Measurements from ENCODE around the gene ACAD11.

GRCh38 chr3:132550579-132551305 is 108.9 kb downstream of the ACAD11 start:
- no peak for TF ChIP-seq CTCF (IDR thresholded peaks at IDR 0.05)
- no peak for TF ChIP-seq POLR2A (IDR thresholded peaks at IDR 0.05)
